NCI-H82 treated with DMSO at 0.1 percent for 48 hours (cell line): ENCODE measurements around the gene PTS.
"Not testable (repeated sequence)": the region's sequence is repeated elsewhere in the genome, so short reads cannot be mapped to it uniquely, and the experiment has no call there.

Experiments
- DNase-seq: peaks from one replicate; lab custom pipeline; 2025; ENCODE audit not compliant: unreplicated experiment; lab: John Stamatoyannopoulos, UW

PTS gene

DNA sequence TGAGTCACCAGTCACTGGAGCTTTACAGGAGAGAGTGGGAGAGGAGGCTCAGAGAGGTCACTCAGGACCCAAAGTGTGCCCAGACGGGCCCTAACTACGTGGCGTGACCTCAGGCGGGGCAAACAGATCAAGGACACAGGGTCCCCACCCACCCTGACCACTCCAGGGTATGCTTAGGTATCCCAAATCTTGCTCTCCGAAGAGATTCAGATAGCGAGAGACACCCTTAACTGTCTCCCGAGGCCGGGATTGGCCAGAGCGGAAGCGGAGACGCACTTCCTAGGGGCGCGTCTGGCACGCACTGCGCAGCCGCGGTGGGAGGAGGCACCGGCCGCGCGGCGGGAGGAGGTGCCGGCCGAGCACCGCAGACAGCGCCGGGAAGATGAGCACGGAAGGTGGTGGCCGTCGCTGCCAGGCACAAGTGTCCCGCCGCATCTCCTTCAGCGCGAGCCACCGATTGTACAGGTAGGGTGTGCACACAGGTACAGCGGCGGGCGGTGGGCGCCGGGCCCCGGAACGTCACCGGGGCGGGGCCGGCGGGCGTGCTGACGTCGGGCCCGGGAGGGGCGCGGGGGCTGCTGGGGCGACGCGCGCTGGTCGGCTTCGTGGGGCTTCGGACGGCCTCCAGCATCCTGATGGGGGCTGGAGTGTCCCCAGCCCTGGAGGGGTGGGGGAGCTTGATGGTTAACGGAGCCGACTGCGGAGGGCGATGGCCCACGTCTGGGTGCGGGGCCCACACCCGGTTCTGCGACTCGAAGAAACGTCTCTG lies at the start of gene PTS:
TSS of gene PTS (plus strand) at position 367 of the 769 bp plus-strand sequence. CDS start at position 383, 16 bp downstream.
- peak; percentile 33 for DNase-seq

DNA sequence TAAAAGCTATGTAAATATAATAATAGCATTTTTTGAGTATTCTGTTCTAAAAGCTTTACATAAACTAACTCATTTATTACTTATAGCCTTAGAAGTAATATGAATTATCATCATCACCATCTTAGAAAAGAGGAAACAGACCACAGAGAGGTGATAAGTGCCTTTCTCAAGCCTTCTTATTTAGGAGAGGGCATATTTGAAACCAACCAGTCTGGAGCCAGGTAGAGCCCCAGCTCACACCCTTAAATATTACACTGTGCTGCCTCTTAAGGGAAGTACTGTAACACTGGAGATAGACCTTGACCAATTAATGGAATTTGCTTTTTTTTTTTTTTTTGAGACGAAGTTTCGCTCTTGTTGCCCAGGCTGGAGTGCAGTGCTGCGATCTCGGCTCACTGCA lies 48.6 kb upstream of the PTS start:
- no peak for DNase-seq

DNA sequence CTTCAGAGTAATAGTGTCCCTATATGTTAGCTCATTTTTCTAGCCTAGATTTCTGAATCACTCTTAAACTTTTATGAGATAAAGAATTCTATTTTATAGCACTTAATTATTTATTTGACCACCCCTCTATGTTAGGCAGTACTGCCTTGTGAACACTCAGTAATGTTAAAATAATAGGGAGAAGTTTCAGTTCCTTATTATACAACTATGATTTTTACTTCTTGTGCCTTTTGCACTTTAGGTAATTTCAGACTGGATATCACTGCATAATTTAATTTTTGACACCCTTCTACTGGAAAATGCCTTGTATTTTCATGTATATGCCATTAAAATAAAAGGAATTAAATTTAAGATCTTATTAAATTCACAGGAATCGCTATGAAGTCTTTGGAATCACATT lies 47.8 kb upstream of the PTS start:
- no peak for DNase-seq

DNA sequence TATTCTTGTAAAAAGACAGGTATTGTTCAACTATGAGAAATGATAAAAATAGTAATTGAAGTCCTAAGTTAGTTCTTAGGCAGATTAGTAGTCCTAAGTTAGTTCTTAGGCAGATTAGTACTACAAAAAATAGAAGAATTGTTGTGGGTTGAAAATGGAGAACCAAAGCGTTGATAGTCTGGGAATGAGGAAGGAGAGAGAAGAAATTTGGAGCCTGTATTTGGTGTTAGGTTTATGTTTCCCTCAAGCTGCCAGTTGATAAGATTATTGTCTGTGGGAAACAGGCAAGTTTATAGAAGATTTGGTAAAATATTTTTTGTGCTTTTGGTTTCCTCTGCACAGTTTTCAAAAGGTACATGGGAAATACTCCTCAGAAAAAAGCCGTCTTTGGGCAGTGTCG lies 47.3 kb upstream of the PTS start:
- DNase-seq: no peak

DNA sequence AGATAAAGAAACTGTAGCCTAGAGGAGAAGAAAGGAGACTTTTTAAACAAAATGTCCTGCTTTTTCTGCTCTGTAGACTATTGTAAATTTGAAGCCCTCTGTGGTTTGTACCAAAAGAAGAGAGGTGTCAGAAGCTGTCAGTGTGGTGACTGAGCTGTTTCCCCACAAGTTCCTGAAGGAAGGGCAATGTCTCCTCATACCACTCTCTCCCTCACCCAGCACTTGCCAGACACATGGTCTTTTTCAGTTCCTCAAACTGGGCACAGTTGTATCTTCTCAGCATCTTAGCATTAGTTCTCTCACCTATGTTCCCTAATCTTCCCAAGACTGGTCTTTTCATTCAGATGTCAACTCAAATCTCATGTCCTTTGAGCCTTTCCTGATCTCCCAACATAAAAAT lies 46.6 kb upstream of the PTS start:
- DNase-seq: no peak

DNA sequence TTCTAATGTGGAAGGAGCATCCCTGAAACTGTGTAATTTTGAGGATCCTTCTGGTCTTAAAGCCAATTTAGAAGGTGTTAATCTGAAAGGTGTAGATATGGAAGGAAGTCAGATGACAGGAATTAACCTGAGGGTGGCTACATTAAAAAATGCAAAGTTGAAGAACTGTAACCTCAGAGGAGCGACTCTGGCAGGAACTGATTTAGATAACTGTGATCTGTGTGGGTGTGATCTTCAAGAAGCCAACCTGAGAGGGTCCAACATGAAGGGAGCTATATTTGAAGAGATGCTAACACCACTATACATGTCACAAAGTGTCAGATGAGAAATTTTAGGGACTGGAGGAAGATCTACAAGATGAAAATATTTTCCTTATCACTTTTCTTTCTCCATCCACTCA lies 43.4 kb upstream of the PTS start:
- DNase-seq: no peak

DNA sequence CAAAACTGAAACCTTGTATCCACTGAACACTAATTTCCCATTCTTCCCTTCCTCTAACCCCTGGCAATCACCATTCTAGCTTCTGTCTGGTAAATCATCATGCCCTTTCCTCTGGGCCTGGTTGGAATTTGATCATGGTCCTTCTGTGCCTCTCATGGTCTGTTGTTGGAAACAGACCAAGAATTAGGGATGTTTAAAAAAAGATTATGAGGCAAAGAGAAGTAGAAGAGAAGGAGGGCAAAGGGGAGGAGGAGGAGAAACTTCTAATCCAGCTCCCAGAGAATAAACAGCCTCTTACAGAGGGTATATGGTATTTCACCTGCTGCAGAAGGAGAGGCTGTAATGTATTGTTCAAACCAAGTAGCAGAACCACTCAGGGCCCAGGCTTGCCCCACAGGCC lies 40.3 kb upstream of the PTS start:
- DNase-seq: no peak

DNA sequence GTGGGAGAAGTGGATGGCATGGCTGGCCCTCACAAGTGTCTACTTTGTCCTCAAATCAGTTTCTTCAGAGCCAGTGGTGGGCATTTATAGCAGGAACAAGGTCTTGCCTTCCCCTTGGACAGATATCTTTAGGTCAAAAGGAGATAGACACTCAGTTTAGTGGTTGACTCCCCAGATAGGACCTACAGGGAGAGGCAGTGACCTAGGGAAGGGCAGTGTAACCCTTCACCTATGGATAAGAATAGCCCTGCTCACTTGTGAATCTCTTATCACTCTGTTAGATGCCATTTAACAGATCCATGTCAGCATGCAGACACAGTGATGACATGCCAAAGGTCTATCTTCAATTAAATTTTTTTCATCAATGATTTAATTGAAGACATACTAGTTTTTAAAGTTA lies 39.9 kb upstream of the PTS start:
- DNase-seq: no peak

DNA sequence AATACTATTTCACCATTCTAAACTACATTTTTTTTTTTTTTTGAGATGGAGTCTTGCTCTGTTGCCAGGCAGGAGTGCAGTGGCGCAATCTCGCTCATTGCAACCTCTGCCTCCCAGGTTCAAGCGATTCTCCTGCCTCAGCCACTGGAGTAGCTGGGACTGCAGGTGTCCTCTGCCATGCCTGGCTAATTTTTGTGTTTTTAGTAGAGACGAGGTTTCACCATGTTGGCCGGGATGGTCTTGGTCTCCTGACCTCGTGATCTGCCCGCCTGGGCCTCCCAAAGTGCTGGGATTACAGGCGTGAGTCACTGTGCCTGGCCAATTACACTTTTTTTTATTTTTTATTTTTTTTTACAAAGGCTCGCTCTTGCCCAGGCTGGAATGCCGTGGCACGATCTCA lies 31.1 kb upstream of the PTS start:
- DNase-seq: not testable (repeated sequence)

DNA sequence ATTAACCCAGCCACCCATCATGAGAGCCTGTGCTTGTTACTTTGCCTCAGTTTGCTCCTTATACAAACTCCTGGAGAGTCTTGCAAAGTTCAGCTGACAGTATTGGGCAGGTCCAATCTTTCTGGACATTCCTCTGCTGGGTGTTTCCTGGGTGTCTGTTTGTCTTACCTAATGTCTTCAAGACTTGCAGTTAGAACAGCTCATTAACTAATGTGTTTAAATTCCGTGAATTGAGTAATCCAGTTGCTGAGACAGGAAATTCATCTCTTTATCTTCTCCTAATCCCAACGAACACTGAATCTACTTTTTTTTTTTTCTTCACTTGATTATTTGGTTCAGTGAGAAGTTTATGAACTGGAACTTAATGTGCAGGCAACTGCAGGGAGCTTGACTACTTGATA lies 30.3 kb upstream of the PTS start:
- DNase-seq: no peak

DNA sequence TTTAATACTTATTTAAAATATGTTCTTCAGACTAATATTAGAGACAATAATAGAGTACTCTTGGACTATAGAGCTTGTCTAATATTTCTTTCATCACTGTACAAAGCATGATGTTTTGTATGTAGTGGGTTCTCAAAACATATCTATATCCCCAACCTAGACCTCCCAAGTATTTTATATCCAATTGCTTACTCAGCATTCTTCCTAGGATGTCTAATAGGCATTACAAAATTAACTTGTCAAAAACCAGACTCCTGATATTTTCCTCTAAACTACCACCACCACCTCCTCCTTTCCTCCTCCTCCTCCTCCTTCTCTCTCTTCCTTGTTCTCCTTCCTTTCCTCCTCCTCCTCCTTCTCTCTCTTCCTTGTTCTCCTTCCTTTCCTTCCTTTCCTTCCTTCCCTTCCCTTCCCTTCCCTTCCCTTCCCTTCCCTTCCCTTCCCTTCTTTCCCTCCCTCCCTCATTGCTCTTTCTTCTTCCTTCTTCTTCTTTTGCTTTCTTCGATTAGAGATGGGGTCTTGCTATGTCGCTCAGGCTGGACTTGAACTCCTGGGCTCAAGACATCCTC lies 29.6 kb upstream of the PTS start:
- DNase-seq: no peak

DNA sequence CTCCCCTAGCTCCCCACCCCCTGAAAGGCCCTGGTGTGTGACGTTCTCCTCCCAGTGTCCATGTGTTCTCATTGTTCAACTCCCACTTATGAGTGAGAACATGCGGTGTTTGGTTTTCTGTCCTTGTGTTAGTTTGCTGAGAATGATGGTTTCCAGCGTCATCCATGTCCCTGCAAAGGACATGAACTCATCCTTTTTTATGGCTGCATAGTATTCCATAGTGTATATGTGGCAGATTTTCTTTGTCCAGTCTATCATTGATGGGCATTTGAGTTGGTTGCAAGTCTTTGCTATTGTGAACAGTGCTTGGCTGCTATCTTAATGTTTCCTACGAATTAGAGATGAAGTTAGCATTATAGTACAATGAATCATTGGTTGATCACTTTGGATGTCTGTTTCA lies 27.1 kb upstream of the PTS start:
- not testable (repeated sequence) for DNase-seq

DNA sequence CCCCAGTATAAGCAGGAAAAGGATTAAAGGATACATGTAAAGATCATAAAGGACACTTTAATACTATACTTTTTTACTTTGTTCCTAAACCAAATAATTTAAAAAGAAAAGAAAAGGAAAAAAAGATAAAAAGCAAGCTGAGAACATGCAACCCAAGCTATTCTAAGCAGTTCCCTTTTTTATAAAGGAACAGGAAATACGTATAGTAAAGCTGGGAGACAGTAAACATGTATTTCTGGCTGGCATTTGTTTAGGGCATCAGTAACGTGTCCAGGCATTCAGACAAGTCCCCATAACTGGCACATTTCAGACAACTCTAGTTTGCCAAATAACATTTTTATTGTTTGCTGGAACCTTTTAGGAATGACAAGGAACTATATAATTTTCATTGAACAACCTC lies 26.0 kb upstream of the PTS start:
- DNase-seq: no peak

DNA sequence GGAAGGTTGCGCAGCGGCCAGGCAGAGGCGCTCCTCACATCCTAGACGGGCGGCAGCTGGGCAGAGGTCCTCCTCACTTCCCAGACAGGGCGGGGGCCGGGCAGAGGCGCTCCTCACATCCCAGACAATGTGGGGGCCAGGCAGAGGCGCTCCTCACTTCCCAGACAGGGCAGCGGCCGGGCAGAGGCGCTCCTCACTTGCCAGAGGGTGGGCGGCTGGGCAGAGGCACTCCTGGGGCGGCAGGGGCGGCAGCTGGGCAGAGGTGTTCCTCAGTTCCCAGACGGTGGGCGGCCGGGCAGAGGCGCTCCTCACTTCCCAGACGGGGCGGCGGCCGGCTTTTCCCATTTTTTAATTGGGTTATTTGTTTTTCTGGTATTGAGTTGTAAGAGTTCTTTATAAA lies 20.2 kb upstream of the PTS start:
- no peak for DNase-seq

DNA sequence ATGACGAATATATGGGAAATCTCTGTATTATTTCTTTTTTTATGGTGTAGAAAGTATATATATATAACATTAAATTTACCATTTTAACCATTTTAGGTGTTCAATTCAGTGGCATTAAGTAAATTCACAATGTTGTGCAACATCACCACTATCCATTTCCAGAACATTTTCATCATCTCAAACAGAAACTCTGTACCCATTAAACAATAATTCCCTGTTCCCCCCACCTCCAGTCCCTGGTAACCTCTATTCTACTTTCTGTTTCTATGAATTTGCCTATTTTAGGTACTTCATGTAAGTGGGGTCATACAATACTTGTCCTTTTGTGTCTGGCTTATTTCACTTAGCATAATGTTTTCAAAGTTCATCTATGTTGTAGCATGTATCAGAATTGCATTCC lies 15.3 kb upstream of the PTS start:
- no peak for DNase-seq

DNA sequence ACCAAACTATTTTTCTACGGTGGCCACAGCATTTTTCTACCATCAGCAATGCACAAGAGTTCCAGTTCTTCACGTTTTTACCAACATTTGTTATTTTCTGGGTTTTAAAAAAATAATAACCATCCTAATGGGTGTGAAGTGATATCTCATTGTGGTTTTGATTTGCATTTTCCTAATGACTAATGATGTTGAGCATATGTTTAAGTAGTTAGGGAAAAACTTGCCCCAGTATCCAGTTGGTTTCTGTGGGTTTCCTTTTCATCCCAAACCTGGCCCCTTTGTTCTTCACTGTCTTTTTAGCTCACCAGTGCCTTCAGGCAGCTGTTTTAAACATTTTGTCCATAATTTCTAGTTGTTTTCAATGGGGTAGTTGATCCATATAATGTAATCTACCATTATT lies 14.7 kb upstream of the PTS start:
- DNase-seq: no peak

DNA sequence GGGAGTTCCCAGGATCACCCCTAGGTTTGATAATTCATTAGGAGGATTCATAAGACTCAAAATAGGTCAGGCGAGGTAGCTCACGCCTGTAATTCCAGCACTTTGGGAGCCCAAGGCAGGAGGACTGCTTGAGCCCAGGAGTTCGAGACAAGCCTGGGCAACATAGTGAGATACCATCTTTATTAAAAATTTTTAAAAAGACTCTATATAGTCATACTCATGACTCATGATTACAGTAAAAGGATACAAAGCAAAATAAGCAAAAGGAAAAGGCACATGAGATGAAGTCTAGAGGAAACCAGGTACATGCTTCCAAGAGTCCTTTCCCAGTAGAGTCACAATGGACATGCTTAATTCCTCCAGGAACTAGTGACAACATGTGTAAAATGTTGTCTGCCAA lies 13.9 kb upstream of the PTS start:
- no peak for DNase-seq

DNA sequence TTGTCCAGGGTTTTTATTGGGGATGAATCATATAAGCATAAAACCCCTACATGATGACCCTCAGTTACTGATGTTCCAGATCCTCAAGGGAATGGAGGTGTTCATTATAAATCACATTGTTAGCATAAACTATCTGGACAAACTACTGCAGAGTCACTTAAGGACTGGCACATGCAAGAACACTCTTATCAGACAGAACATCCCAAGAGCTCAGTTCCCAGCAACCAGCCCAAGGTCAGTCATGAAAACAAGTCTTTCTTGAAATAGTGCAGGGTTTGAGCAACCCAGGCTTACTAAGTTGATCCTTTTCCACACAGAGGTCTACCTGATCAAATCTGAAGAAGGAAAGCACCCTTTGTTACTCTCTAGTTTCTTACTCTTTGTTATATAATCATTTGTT lies 13.5 kb upstream of the PTS start:
- DNase-seq: no peak

DNA sequence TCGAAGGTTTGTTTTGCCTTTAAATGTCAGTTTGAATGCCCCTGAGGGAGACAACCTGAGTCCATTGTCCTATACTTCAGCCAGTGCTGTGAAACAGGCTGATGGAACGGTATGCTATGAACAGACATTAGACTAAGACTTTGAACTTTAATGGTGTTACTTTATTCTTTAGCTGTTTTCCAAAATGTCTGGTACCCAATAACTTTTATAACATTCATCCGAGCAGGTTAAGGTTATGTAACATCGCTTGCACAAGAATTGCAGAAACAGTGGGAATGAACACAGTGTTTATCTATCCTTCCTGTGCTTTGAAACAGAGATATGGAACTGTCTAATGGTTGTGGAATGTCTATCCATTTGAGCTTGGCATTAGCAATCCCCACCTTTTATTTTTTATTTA lies 12.5 kb upstream of the PTS start:
- DNase-seq: no peak

DNA sequence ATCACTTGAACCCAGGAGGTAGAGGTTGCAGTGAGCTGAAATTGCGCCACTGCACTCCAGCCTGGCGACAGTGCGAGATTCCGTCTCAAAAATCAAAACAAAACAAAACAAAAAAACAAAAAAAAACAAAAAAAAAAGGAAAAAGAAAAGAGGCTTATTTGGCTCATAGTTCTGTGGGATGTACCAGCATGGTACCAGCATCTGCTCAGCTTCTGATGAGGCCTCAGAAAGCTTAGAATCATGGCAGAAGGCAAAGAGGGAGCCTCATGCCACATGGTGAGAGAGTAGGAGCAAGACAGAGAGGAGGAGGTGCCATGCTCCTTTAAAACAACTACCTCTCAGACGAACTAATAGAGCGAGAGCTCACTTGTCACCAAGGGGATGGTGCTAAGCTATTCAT lies 10.6 kb upstream of the PTS start:
- DNase-seq: no peak

DNA sequence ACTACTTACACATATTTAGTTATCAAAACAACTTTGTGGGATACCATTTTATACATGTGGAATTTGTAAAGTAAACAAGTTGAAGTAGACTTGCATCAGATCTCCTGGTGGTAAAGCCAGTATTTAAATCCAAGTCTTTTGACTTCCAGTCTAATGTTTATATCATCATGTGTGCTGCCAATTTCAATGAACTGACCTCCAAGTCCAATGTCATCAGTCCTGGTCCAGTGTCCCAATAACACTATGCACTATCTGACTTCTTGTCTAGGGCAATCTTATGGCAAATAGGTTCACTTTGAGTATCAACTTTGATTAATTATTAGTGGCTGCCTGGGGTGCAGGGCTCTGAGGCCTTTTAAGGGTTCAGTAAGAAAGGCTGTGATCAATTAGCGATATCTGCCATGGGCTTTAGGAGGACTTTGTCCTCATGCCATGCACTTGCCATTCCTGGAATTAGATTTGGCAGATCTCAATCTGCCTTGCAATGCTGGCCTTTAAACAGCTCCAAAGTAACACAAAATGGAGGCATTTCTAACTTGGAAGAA lies 9.6 kb upstream of the PTS start:
- no peak for DNase-seq

DNA sequence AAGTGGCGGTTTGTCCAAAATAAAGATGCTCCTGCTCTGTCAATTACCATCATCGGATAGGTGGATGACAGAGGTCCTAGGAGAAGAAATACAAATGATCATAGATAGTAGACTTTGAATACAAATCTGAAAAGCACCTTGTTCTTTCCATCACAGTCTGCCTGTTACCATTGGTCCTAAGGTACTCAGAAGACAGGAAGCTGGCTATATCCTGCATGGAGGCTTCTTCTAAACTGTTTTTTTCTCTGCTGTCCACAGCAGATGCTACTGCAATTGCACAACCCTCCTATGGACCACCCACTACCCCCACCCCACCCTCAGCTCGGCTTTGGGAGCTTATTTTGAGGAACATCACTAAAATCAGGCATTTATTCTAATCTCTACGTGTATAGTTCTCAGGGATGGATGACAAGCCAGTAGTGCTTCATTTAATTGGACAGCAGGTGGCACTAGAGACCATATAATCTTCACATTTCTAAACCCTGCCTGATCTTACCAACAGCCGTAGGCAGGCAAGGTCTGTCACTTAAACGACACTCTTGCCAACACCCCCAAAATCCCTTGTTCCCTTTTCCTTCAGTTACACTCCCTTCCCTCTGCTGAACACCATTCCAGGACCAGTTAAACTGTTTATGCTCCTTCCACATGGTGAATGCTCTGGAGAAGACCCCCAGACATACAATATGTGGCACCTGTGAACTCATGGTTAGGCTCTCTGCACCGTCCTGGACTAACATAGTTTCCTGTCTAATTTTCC lies 6.6 kb upstream of the PTS start:
- peak; percentile 44 for DNase-seq
